Measurements from ENCODE around the gene IGSF21.

- TF ChIP-seq CTCF (IDR thresholded peaks at IDR 0.05) (no peak), EP300 (IDR thresholded peaks at IDR 0.05) (no peak)
These were observed 183.3 kb downstream of the IGSF21 start for GRCh38 chr1:18290740-18291412.

All from gastroesophageal sphincter (tissue), 3 donors.